DMS114 treated with DMSO at 0.1 percent for 48 hours (cell line): ENCODE measurements around the gene PIGBOS1.
A peak's percentile ranks its signal among the peaks of the same experiment; 100 is the strongest.
"Not testable (repeated sequence)": the region's sequence is repeated elsewhere in the genome, so short reads cannot be mapped to it uniquely, and the experiment has no call there.

Experiments used
- DNase-seq: peaks from one replicate; lab custom pipeline; 2025; ENCODE audit not compliant: unreplicated experiment; lab: John Stamatoyannopoulos, UW

Gene PIGBOS1

DNA sequence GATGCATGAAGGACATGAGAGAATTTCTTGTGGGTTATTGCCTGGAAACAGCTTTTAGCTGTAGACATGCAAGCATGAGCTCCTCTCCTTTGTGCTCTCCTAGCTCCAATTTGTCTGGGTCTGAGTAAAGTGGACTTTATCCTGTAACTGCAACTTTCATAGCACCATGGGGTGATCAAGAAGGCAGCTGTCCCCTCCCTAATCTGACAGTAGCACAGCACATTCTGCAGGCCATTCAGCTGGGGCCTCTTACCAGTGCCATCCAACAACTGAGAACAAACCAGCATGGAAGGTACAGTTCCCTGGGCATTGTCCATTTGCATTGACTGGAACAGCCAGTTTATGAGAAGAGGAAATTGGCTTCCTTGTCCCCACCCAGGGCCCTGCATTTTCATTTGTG, 21.6 kb downstream of the PIGBOS1 start:
- no peak for DNase-seq

DNA sequence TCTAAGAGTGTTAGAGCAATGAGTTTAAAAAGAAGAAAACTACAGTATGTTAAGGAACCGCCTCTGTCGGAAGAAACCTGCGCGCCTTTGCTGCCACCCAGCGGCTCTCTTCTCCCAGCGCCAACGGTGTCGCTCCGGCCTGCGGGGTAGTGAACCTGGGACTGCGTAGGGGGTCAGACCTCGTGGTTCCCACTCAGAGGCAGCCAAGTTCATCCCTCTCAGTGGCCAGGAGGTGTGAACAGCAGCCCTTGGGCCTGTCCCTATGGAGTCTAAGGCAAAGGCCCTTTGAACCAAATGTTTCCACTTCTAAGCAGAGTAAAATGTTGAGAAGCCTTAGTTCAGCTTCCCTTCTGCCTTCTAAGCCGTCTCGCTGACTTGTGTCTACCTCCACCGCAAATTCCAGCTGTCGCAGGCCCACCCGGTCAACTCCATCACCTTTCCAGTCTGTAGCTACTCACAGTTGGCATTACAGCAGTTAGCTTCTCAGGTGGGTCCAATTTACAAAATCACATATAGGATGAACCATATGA, 28.3 kb downstream of the PIGBOS1 start:
- DNase-seq, result peak; percentile 61

DNA sequence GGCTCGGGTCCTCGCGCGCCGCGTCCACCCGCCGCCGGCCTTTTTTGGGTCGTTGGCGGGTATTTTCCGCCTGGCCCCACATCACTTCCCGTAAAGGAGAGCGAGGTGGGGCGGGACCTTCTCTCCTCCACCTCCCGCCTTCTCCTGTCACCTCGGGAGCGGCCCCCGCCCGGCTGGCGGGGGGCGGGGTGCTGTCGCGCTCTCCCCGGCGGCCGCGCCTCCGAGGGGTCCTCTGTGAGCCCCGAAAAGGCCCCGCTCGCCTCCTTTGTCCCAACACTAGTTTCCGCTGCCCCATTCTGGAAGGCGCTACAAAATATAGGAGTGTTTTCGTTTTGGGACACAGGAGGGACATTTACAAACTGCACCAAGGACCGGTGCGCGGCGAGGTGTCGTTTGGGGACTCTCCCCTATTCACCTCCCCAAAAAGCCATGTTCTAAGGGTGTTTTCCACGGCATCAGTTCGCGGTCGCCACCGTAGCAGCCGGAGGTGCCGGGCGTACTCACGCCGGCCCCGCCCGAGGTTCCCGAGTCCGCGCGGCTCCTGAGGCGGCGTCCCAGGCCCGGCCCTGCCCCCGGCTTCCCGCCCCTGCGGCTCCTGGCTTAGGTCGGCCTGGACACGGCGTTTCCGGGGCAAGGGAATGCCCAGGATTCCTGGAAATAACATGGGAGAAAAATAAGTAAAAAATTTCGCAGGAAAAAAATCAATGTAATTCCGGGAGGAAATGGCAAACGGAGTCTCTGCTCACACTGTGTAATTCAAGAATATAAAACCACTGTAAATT, 29.0 kb downstream of the PIGBOS1 start, which contains the start of gene RAB27A:
Gene RAB27A (minus strand): TSS at position 68 of the 782 bp plus-strand sequence. CDS start 54,879 bp downstream, outside the sequence.
- no peak for DNase-seq

GRCh38 chr15:55289011-55289745, 29.7 kb downstream of the PIGBOS1 start:
- no peak for DNase-seq

- no peak for DNase-seq
Observed at GRCh38 chr15:55288006-55288717, 30.8 kb downstream of the PIGBOS1 start.

DNA sequence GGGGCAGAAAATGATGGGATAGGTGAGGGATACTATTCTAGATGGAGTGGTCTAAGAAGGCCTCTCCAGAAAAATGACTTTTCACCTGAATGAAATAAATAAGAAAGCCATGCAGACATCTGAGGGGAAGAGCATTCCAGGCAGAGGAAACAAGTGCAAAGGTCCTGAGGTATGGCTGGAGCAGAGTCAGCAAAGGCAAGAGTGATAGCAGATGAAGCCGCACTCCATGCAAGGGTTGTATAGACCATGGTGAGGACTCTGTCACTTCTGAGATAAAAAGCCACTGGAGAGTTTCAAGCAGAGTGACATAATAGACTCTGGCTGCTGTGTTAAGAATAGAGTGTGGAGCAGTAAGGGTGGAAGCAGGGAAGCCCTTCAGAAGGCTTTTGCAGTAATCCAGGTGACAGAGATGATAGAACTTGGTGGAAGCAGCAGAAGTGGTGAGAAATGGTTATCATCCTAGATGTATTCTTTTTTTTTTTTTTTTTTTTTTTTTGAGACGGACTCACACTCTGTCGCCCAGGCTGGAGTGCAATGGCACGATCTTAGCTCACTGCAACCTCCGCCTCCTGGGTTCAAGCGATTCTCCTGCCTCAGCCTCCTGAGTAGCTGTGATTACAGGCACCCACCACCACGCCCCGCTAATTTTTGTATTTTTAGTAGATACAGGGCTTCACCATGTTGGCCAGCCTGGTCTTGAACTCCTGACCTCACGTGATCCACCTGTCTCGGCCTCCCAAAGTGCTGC, 32.3 kb downstream of the PIGBOS1 start:
- not testable (repeated sequence) for DNase-seq

DNA sequence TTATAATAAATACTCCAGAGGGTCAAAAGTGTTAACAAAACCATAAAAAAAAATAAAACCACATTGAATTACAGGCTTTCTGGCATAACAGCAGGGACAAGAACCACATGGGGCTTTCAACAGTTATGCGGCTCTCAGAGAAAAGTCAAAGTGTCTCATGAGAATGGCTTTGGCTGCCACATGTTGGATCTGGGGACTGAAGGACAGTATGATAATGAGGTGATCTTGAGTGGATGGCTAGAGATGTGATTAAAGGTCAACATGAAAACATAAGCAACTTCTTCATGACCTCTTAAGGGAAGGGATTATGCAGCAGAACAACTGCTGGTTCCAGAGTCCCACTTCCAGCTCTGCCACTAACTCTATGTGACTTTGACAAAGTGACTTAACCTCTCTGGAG, 34.5 kb downstream of the PIGBOS1 start:
- DNase-seq, result no peak

- DNase-seq, result no peak
Observed at GRCh38 chr15:55283379-55284147, 35.4 kb downstream of the PIGBOS1 start.

DNA sequence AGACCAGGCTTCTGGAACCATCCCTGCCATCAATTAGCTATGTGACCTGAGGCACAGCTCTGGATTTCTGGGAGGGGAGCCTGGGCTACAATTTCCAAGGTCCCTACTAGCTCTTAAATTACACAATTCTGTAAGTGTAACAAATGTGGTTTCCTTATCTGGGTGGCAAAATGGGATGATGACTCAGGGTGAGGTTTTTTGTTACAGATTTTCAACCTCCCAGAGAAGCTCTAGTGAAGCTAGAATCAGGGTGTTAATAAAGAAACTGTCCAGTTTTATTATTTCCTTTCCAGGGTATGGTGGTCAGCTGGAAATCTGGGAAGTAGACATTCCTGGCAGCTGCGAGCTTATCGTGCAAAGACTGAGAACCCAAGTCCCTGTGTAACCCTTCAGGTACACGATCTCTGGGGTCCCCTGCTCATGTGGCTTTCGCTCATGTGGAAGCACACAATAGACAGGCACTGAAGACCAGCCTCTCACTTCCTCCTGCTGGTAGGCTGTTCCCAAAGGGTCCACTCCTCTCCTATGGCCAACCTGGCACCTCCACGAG, 36.6 kb downstream of the PIGBOS1 start:
- DNase-seq, result no peak

DNA sequence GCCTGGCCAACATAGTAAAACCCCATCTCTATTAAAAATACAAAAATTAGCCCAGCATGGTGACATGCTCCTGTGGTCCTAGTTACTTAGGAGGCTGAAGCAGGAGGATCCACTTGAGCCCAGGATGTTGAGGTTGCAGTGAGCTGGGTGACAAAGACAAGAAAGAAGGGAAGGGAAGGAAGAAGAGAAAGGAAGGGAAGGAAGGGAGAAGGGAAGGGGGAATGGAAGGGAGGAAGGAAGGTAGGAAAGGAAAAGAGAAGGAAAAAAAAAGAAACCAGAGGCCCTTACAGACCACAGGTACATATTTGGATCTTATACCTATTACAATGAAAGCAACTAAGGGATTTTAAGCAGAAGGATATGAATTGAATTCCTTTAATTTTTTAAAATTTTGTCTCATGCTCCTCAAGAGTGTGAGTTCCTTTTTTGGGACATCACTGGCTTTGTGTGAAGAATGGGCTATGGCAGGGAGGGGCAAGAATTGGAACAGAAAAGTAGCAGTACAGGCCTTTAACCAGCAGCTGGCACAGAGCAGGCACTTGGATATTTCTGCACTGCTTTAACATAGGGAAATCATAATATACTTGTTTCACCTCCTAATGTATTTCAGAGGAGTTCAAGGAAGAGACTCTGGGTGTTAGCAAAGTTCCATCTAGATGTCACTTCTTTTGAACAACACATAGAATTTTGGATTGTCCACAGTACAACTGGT, 37.2 kb downstream of the PIGBOS1 start:
- no peak for DNase-seq

- DNase-seq, result not testable (repeated sequence)
Observed at GRCh38 chr15:55280589-55280988, 38.3 kb downstream of the PIGBOS1 start.

DNA sequence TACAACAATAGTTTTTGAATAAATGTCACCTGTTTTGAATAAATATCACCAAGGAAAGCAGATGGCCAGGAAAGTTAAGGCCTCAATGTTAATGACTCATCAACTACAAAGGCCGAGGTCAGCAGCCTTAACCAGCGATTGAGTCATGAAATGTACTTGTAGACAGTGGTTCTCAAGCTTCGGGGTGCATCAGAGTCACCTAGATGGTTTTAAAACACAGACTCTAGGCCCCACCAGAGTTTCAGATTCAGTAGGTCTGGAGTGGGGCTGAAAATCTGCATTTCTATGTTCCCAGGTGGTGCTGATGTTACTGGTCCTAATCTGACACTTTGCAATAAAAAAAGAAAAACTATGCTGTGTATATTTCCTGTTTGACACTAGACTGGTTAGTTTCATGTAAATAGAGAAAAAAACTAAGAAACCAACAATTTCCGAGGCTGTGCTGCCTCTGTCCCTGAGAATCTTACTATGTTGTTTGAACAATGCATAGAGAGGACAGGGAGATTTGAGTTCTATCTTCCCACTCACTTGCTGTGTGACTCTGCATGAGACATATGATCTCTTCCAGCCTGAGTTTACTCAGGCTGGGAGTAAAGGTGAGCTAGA, 39.1 kb downstream of the PIGBOS1 start:
- no peak for DNase-seq

DNA sequence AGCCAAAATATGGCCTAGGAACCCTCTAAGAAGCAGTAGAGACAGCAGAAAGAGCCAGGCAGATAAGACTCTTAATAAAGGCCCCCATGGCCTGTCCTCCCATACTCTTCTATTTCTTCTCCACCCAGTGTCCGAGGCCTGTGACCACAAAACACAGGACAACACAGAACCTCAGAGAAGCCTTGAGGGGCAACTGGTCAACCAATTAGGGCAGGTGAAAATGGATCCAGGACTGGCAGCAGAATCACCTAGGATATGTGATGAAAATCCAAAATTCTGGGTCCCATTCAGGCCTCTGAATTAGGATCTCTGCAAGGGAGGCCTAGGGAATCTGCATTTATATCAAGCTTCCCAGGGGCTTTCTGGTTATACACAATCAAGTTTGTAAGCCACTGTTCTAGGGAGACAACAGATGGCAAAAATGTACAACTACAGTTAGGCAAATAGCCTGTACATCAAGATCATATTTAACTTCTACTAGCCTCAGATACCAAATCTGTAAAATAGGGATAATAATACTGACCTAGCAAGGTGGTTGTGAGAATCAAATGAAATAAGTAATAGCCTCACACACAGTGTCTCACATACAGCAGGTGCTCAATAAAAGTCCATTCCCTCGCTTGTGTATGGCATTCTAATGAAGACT, 39.7 kb downstream of the PIGBOS1 start:
- no peak for DNase-seq

DNA sequence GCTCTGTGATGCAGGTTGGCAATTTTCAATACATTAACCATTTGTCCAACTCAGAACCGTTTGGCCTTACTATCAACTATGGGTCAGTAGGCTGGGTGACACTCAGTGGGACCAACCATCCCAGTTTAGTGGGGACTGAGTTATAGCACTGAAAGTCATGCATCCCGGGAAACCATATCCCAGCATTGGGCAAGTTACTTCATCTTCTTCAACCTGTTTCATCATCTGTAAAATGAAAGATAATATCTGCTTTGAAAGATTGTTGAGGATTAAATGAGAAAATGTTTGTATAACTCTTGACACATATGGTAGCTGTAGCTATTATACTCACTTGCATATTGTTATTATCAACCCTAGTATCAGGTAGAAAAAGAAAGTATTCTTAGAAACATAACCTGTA, 41.2 kb downstream of the PIGBOS1 start:
- no peak for DNase-seq

- DNase-seq, result no peak
Observed at GRCh38 chr15:55277116-55277564, 41.8 kb downstream of the PIGBOS1 start.

- DNase-seq, result no peak
Observed at GRCh38 chr15:55276324-55276723, 42.6 kb downstream of the PIGBOS1 start.

DNA sequence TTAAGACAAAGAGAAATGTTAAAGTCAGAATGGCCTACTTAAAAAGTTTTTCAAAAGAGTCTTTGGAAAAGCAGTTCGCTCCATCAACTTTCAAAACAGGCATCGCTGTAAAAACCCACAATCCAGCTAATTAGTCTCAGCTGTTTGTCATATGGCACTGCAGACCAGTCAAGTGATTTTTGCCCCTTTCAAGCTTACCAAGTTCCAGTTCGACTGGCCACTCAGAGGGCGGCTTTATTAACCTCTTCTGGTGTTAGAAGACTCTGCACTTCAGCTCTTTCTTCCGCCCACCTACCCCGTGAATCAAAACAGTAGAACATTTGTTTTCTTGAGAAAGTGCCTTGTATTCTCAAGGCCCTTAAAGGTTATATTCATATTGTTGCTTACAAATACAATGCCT, 48.6 kb downstream of the PIGBOS1 start:
- DNase-seq, result no peak

DNA sequence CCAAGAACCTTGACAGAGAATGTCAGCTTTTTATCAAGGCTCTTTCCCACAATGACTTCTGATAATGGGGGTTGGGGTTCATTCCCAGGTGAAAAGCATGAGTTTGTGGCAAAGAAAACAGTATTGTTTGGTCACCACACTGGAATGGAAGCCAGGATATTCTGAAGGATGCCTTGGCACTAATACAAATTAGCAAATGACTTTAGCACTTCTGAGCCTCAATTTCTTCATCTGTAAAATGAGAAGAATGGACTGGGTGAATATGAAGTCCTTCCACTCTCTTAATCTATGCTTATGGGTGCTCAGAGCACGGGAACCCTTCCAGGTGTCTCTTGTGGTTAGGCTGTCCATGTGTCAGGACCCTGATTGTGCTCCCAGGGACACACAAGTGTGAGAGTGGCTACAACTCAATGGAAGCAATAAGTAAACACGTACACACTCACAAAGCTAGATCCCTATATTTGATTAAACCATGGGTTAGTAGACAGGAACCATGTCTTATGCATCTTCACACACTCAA, 50.7 kb downstream of the PIGBOS1 start:
- no peak for DNase-seq
